ACC112 (cell line): ENCODE data around the gene TRERF1.

Source experiments
- H2AFZ ChIP-seq: fragments of 200-600 bp; sonication (generic); one replicate; pipeline ENCODE4 v1.6.0; 2017; ENCODE audit warnings: antibody characterized with exemption, low read length; ENCODE audit not compliant: unreplicated experiment
- H3K27ac ChIP-seq: fragments of 200-600 bp; sonication (generic); 2 replicates; pipeline ENCODE4 v1.5.1; 2014; ENCODE audit warnings: low read depth, mild to moderate bottlenecking, antibody characterized with exemption, low read length, moderate library complexity
- H3K27me3 ChIP-seq: fragments of 200-600 bp; sonication (generic); 2 replicates; pipeline ENCODE4 v1.6.1; 2014; ENCODE audit warnings: mild to moderate bottlenecking, antibody characterized with exemption, low read length, moderate library complexity, mixed read lengths; ENCODE audit not compliant: insufficient read depth
- H3K36me3 ChIP-seq: fragments of 200-600 bp; sonication (generic); 2 replicates; pipeline ENCODE4 v1.6.1; 2016; ENCODE audit warnings: mild to moderate bottlenecking, antibody characterized with exemption, low read length, moderate library complexity, mixed read lengths; ENCODE audit not compliant: insufficient read depth
- H3K4me1 ChIP-seq: fragments of 200-600 bp; sonication (generic); one replicate; pipeline ENCODE4 v1.6.1; 2016; ENCODE audit warnings: low read length, mixed read lengths; ENCODE audit not compliant: insufficient read depth, unreplicated experiment, control insufficient read depth
- H3K4me3 ChIP-seq: fragments of 200-600 bp; sonication (generic); 2 replicates; pipeline ENCODE4 v1.5.1; 2014; ENCODE audit warnings: mild to moderate bottlenecking, low read depth, low read length
- H3K79me2 ChIP-seq: fragments of 200-600 bp; sonication (generic); one replicate; pipeline ENCODE4 v1.6.0; 2016; ENCODE audit warnings: low read length; ENCODE audit not compliant: control insufficient read depth, unreplicated experiment, insufficient read depth

TRERF1 gene

DNA sequence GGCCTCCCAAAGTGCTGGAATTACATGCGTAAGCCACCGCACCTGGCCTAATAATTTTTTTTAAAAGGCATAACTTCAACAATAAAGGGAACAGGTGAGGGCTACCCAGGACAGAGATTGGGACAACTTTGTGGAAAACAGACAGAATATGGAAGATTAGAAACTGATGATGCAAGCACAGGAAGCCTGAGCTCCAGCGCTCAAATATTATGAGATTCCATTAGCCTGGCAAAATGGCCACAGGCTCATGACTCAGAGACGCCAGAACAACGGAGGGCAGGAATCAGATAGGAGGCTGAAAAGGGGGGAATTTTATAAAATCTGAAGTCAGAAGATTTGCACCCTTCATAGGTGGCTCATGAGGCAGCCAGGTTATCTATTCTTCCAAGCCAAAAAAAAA lies 131.0 kb downstream of the TRERF1 start:
- peaks cover 24% of the 10 kb centered on the region for H3K4me1 ChIP-seq
- H3K27ac ChIP-seq: no peak overlapping the region
- no peak overlapping the region for H2AFZ ChIP-seq
- peaks cover 7% of the 10 kb centered on the region for H3K79me2 ChIP-seq
- no peaks in the 10 kb centered on the region for H3K27me3 ChIP-seq
- H3K4me3 ChIP-seq: no peak overlapping the region
- H3K36me3 ChIP-seq: no peaks in the 10 kb centered on the region

DNA sequence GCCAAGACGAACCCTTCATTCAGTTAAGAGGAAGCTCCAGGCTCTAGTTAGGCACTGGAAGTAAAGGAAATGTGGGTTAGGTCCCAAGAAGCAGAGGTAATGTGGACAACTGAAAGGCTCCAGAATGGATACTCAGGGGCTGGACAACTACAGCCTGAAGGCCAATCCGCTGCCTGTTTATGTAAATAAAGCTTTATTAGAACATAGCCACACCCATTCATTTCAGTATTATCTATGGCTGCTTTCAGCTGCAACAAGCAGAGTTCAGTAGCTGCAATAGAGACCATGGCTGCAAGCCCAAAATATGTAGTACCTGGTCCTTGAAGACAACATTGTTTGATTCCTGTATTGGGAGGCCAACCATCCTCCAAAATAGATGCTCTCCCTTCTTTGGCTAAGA lies 133.2 kb downstream of the TRERF1 start:
- no peaks in the 10 kb centered on the region for H3K36me3 ChIP-seq
- H2AFZ ChIP-seq: no peak overlapping the region
- no peak overlapping the region for H3K27ac ChIP-seq
- peaks cover 35% of the 10 kb centered on the region for H3K4me1 ChIP-seq
- no peak overlapping the region for H3K4me3 ChIP-seq
- no peaks in the 10 kb centered on the region for H3K27me3 ChIP-seq
- H3K79me2 ChIP-seq: peaks cover 5% of the 10 kb centered on the region

- no peaks in the 10 kb centered on the region for H3K36me3 ChIP-seq
- H3K4me3 ChIP-seq: no peak overlapping the region
- H3K27me3 ChIP-seq: no peaks in the 10 kb centered on the region
- H3K27ac ChIP-seq: peak overlapping the region; percentile 73
- H3K79me2 ChIP-seq: peaks cover 3% of the 10 kb centered on the region
- no peak overlapping the region for H2AFZ ChIP-seq
- H3K4me1 ChIP-seq: peaks cover 46% of the 10 kb centered on the region
Observed at GRCh38 chr6:42316981-42317380, 134.7 kb downstream of the TRERF1 start.

DNA sequence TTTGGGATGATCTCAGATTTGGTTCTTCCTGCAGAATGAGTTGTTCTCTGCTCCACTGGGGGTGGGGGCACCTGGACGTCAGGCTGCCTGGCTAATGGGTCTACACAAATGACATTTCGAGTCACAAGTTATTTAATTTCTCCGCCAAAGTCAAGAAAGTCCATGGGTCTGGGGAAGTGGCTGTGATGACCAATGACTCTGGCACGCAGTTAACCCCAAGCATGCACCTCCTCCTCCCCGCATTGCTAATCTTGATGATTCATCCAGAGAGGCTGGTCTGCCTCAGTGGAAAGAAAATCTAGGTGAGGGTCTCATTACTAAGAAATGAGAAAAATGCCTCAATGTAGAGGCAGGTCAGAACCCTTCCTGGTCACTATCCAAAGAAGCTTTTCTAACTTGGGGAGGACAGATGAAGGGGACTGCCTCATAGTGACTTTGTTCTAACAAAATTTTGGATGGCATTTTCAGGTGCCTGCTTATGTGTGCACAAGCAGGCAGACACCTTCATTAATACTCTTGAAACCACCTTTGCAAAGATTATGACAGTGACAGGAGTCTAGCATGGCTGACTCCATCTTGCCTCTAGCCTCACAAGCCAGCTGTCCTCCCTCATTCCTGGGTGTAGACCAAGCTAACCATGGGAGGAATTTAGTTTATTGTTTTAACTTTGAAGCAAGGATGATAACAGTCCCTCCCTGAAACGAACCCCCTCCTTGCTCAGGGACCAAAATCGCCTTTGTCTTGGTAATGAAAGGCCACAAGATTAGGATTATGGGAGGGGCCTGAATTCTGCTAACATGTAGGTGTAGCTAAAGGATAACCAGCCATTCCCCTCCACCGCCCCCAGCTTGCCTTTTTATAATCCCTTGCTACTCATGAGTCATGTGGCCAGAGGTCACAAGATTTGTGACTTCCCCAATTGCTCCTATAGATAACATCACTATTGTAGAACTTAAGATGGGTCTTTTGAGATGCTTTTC lies 135.4 kb downstream of the TRERF1 start:
- peaks cover 46% of the 10 kb centered on the region for H3K4me1 ChIP-seq
- H3K27me3 ChIP-seq: no peaks in the 10 kb centered on the region
- H3K36me3 ChIP-seq: no peaks in the 10 kb centered on the region
- peaks cover 3% of the 10 kb centered on the region for H3K79me2 ChIP-seq
- peak overlapping the region; percentile 32 for H3K4me3 ChIP-seq
- no peak overlapping the region for H2AFZ ChIP-seq
- H3K27ac ChIP-seq: peak overlapping the region; percentile 73

DNA sequence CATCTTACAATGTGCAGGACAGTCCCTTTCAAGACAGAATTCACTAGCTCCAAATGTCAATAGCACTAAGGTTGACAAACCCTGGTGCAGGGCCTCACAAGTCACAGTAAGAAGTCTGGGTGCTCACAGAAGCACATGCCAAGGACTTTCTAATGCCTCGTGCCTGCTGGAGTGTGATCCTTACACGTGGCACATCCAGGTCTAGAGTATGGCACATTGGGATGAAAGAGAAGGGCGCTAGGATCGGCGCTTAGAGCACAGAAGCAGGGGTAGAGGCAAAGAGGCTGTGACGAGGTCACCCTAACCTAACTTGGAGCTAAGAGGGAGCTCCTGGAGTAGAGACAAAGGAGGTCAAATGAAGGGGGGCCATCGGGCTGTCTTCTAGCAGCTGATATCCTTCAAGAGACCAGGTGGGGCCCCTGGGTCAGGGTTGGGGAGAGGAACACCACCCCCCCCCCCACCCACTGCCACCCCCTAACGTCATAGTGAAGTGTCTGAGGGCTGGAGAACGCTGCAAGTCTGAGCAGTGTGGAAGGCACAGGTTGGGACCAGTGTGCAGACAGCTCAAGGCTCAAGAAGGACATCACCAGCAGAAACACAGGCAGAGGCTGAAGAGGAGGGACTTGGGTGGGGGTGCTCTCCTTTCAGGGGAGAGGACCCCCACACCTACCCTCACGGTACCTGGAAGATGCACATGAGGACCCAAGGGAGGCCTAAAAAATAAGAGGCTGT lies 136.3 kb downstream of the TRERF1 start:
- no peaks in the 10 kb centered on the region for H3K27me3 ChIP-seq
- H3K36me3 ChIP-seq: no peaks in the 10 kb centered on the region
- H2AFZ ChIP-seq: no peak overlapping the region
- H3K27ac ChIP-seq: peak overlapping the region; percentile 73
- peaks cover 3% of the 10 kb centered on the region for H3K79me2 ChIP-seq
- peaks cover 46% of the 10 kb centered on the region for H3K4me1 ChIP-seq
- peak overlapping the region; percentile 32 for H3K4me3 ChIP-seq

DNA sequence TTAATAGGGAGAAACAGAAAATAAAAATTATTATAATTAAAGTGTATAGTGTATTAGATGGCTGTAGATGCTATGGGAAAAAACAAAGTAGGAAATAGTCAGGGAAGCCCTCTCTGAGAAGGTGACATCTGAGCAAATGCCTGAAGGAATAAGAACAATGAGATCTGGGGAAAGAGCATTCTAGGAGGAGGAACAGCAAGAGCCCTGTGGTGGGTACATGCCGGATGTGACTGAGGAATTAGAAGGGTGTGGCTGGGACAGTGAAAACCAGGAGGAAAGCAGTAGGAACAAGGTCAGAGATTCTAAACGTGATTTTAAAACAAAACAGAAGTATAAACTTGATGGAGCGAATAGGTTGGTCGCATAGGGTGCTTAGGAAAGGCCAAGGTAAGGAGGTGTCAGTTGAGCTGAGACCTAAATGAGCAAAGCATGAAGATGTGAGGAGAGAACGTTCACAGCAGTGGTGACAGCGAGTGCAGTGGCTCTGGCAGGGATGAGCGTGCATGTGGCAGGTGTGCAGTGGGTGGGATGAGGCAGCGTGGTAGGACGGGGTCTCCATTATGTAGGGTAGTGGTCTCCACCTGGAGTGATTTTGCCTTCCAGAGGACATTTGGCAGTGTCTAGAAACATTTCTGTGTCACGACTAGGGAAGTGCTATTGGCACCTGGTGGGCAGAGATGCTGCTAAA lies 137.0 kb downstream of the TRERF1 start:
- peaks cover 46% of the 10 kb centered on the region for H3K4me1 ChIP-seq
- H3K27me3 ChIP-seq: no peaks in the 10 kb centered on the region
- peak overlapping the region; percentile 73; the same call in 1 of the 2 replicates for H3K27ac ChIP-seq
- peaks cover 3% of the 10 kb centered on the region for H3K79me2 ChIP-seq
- no peak overlapping the region for H2AFZ ChIP-seq
- no peaks in the 10 kb centered on the region for H3K36me3 ChIP-seq
- no peak overlapping the region for H3K4me3 ChIP-seq

DNA sequence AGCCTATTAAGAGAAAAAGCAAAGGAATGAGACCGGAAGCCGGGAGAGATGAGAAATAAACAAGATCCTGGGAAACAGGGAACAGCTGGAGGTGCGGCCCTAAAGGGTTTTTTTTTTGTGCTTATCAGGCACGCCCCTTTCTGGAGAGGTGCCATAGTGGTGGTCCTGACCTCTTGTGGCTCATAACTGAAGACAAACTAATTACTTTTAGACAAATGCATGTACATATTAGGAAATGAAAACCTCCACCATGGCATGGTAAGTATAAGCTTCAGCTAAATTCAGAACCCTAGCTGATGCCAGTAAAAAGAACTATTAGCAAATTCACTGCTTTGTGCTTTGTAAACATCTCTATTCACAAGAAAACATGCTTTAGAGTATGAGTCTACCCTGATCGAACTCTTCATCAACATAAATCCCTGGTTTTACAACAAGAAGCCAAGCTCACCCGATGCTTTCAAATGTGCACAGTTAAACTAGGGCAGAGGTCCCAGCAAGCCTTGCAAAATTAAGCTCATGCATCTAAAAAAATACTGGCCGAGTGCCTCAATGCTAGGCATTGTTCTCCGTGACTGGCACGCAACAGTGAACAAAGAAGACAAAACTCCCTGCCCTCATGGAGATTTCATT lies 137.7 kb downstream of the TRERF1 start:
- H3K36me3 ChIP-seq: no peaks in the 10 kb centered on the region
- H2AFZ ChIP-seq: no peak overlapping the region
- H3K27me3 ChIP-seq: no peaks in the 10 kb centered on the region
- peak overlapping the region; percentile 42 for H3K27ac ChIP-seq
- peaks cover 3% of the 10 kb centered on the region for H3K79me2 ChIP-seq
- H3K4me3 ChIP-seq: no peak overlapping the region
- H3K4me1 ChIP-seq: peaks cover 46% of the 10 kb centered on the region

DNA sequence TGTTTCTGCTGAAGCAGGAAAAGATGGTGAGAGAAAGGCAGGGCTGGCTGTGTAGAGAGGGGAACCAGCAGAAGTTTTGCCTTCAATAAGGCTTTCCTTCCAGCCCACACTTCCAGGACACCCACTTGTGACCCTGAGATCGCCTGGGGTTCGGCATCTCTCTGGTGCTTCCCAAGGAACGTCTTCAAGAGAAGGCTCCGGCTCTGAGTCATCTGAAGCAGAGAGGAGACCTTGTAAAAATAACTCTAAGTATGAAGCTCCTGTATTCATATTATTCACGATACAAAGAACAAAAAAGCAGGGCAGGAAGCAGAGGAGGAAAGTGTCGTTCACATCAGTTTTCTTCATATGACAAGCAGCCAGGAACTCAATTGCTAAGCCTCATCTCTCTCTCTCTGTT lies 138.7 kb downstream of the TRERF1 start:
- no peaks in the 10 kb centered on the region for H3K79me2 ChIP-seq
- no peak overlapping the region for H2AFZ ChIP-seq
- no peaks in the 10 kb centered on the region; the same call in 1 of the 2 replicates for H3K36me3 ChIP-seq
- H3K27ac ChIP-seq: peak overlapping the region; percentile 42
- 0 out of 2 replicates have a peak overlapping the region, but pooled peaks have one; percentile 16 for H3K4me3 ChIP-seq
- no peaks in the 10 kb centered on the region for H3K27me3 ChIP-seq
- H3K4me1 ChIP-seq: peaks cover 46% of the 10 kb centered on the region

DNA sequence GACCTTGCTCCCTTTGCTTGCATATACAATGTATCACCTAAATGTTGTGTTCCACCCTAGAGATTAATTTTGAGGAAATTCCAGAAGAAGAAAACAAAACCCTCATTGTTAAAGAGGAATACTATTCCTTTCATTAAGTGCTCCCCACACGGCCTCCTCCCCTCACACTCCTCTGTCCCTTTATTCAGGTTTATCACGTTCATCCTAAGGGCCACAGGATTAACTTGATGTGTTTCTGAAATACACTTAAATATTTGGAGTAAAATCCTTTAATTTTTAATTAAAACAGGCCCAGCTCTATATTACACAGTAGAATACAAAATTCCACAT lies 144.6 kb downstream of the TRERF1 start:
- Histone ChIP-seq H3K4me3 (no peak overlapping the region), H3K36me3 (no peaks in the 10 kb centered on the region; the same call in 1 of the 2 replicates), H3K27ac (no peak overlapping the region), H3K4me1 (no peaks in the 10 kb centered on the region), H3K79me2 (no peaks in the 10 kb centered on the region), H2AFZ (no peak overlapping the region), H3K27me3 (no peaks in the 10 kb centered on the region)
